Loucy (cell line): Measurements from ENCODE around the gene CAMTA1.

Source experiments
- EZH2phosphoT487 ChIP-seq: fragments of 200-600 bp; IDR thresholded peaks from 2 replicates; pipeline ENCODE4 v1.6.1; 2018; ENCODE audit warnings: antibody characterized with exemption, mild to moderate bottlenecking, moderate library complexity, borderline replicate concordance
- TF ChIP-seq, protein P1 (sequence below): fragments of 200-600 bp; sonication (generic); conservative IDR thresholded peaks from 2 replicates; pipeline ENCODE4 v1.5.1; 2014; ENCODE audit warnings: mild to moderate bottlenecking, antibody characterized with exemption, low read length

DNA sequence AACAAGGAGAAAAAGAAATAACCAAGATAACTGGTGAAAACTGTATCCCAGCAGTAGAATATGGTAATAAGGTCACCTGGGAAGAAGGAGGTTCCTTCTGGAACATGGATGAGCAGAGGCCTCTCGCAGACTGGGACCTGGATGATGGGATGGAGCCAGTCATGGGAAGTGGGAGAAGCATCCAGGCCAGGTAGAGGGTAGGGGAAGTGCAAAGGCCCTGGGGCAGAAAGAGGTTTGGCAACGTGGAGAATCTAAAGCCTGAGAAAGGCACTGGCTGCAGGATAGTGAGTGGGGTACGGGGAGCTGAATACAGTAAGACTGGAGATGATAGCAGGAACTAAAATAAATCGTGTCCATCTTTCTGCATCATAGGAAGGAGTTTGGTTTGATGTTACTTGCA, 889.7 kb downstream of the CAMTA1 start:
- TF ChIP-seq, protein P1, sequence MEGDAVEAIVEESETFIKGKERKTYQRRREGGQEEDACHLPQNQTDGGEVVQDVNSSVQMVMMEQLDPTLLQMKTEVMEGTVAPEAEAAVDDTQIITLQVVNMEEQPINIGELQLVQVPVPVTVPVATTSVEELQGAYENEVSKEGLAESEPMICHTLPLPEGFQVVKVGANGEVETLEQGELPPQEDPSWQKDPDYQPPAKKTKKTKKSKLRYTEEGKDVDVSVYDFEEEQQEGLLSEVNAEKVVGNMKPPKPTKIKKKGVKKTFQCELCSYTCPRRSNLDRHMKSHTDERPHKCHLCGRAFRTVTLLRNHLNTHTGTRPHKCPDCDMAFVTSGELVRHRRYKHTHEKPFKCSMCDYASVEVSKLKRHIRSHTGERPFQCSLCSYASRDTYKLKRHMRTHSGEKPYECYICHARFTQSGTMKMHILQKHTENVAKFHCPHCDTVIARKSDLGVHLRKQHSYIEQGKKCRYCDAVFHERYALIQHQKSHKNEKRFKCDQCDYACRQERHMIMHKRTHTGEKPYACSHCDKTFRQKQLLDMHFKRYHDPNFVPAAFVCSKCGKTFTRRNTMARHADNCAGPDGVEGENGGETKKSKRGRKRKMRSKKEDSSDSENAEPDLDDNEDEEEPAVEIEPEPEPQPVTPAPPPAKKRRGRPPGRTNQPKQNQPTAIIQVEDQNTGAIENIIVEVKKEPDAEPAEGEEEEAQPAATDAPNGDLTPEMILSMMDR: no peak
- TF ChIP-seq EZH2phosphoT487: no peak
